K562 (cell line): Measurements from ENCODE around the gene GNRH2.

Experiments
- GABPA ChIP-seq: fragments of 200-800 bp; sonication (Bioruptor generic); conservative IDR thresholded peaks from 2 replicates; pipeline ENCODE4 v1.6.1; 2016; ENCODE audit warnings: low read depth, missing genetic modification characterization, missing compliant biosample characterization
- ILK ChIP-seq: fragments of 450-650 bp; IDR thresholded peaks from 2 replicates; pipeline ENCODE4 v1.6.1; 2016; ENCODE audit warnings: missing genetic modification characterization, low read depth, mild to moderate bottlenecking, missing compliant biosample characterization, moderate library complexity, borderline replicate concordance
- NFE2L1 ChIP-seq: fragments of 450-650 bp; IDR thresholded peaks from 2 replicates; pipeline ENCODE4 v1.6.1; 2016; ENCODE audit warnings: missing genetic modification characterization, low read depth, mild to moderate bottlenecking, missing compliant biosample characterization, moderate library complexity, borderline replicate concordance
- POLR2AphosphoS5 ChIP-seq: IDR thresholded peaks from 2 replicates; pipeline ENCODE4 v1.6.1; 2011; ENCODE audit warnings: mild to moderate bottlenecking, low read depth, low read length, moderate library complexity; ENCODE audit not compliant: control insufficient read depth, insufficient read depth
- RBM15 ChIP-seq: fragments of 200-400 bp; formaldehyde crosslinking; IDR thresholded peaks from 2 replicates; pipeline ENCODE4 v1.6.1; 2018; ENCODE audit warnings: mild to moderate bottlenecking, low read length, moderate library complexity; ENCODE audit not compliant: insufficient read depth
- SPI1 ChIP-seq: IDR thresholded peaks from 2 replicates; pipeline ENCODE4 v1.6.1; 2011; ENCODE audit warnings: low read depth, low read length, control low read depth, borderline replicate concordance
- ZBTB5 ChIP-seq: fragments of 450-650 bp; IDR thresholded peaks from 2 replicates; pipeline ENCODE4 v1.6.1; 2017; ENCODE audit warnings: antibody characterized with exemption
- ZNF232 ChIP-seq: sonication (generic); formaldehyde crosslinking; IDR thresholded peaks from 2 replicates; pipeline ENCODE4 v1.8.0; 2022; ENCODE audit warnings: mild to moderate bottlenecking, missing genetic modification reagents
- ZNF785 ChIP-seq: fragments of 250-450 bp; sonication (Bioruptor Pico); IDR thresholded peaks from 2 replicates; pipeline ENCODE4 v1.4.0; 2020; ENCODE audit warnings: mild to moderate bottlenecking
- TF ChIP-seq, protein P1 (sequence below), 3 experiments: IDR thresholded peaks in 2 of 3; conservative IDR thresholded peaks in 1 of 3; 2 replicates each; pipeline ENCODE4 v1.5.1; 2011 to 2012; ENCODE audit warnings: low read length in 3 of 3, mild to moderate bottlenecking in 3 of 3, control low read depth in 2 of 3, improper control_type of control experiment in 1 of 3, inconsistent platforms in 1 of 3, low read depth in 1 of 3, mixed read lengths in 1 of 3, moderate library complexity in 1 of 3; ENCODE audit not compliant: insufficient read depth in 2 of 3

DNA sequence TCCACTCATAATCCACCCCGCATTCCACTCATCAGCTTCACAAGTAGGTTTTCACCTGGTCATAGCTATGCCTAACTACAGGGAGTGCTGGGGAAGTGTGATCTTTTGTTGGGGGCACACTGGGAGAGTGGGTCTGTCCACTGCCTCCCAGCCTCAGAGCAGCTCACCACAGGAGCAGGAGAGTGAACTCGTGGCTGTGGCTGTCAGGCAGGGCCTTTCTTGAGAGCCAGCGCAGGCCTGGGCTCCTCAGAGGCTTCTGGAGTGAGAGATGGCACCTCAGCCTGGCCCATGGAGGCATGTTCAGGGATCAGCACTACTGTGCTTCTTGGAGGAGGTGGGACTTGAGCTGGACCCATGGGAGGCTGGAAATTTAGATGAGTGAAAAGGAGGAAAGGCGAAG lies 4.0 kb upstream of the GNRH2 start:
- TF ChIP-seq ILK (no peak), POLR2AphosphoS5 (no peak), NFE2L1 (tag) (no peak), RBM15 (no peak), ZNF232 (CRISPR knock-in tag) (no peak), ZNF785 (no peak), GABPA (no peak), ZBTB5 (no peak), SPI1 (no peak)
- TF ChIP-seq, protein P1, sequence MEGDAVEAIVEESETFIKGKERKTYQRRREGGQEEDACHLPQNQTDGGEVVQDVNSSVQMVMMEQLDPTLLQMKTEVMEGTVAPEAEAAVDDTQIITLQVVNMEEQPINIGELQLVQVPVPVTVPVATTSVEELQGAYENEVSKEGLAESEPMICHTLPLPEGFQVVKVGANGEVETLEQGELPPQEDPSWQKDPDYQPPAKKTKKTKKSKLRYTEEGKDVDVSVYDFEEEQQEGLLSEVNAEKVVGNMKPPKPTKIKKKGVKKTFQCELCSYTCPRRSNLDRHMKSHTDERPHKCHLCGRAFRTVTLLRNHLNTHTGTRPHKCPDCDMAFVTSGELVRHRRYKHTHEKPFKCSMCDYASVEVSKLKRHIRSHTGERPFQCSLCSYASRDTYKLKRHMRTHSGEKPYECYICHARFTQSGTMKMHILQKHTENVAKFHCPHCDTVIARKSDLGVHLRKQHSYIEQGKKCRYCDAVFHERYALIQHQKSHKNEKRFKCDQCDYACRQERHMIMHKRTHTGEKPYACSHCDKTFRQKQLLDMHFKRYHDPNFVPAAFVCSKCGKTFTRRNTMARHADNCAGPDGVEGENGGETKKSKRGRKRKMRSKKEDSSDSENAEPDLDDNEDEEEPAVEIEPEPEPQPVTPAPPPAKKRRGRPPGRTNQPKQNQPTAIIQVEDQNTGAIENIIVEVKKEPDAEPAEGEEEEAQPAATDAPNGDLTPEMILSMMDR (IDR thresholded peaks at IDR 0.05 in 2 of 3, conservative IDR thresholded peaks at IDR 0.05 in 1 of 3; ENCODE audit: insufficient read depth in 2 of 3, low read depth in 1 of 3, low read length in 3 of 3): no peak
